Endodermal cell (in vitro differentiated cells): ENCODE measurements around the gene RETREG1. TPM values are rescaled to one million over a fixed set of nuclear protein-coding genes. Genes with fewer than 3 reads are reported as not detected.

Experiments used
- DNase-seq: peaks from one replicate; pipeline ENCODE4 v3.0.0-alpha.2; 2017
- H3K27ac ChIP-seq: 2 replicates; pipeline ENCODE4 v1.5.1; 2013; ENCODE audit warnings: mild to moderate bottlenecking, low read depth, low read length, moderate library complexity
- H3K27me3 ChIP-seq: 2 replicates; pipeline ENCODE4 v1.6.1; 2013; ENCODE audit warnings: mild to moderate bottlenecking, low read length, moderate library complexity; ENCODE audit not compliant: insufficient read depth, control insufficient read depth, poor library complexity, severe bottlenecking
- H3K36me3 ChIP-seq: 2 replicates; pipeline ENCODE4 v1.7.0; 2013; ENCODE audit warnings: mild to moderate bottlenecking, low read length, moderate library complexity; ENCODE audit not compliant: control insufficient read depth, insufficient read depth
- H3K4me1 ChIP-seq: one replicate; pipeline ENCODE4 v1.7.0; 2013; ENCODE audit warnings: low read length; ENCODE audit not compliant: control insufficient read depth, insufficient read depth
- H3K4me3 ChIP-seq: 2 replicates; pipeline ENCODE4 v1.5.1; 2013; ENCODE audit warnings: mild to moderate bottlenecking, low read length, moderate library complexity
- H3K9ac ChIP-seq: 2 replicates; pipeline ENCODE4 v1.6.1; 2013; ENCODE audit warnings: mild to moderate bottlenecking, low read length, moderate library complexity; ENCODE audit not compliant: poor library complexity, severe bottlenecking; ENCODE audit errors: extremely low read depth
- H3K9me3 ChIP-seq: 2 replicates; pipeline ENCODE4 v1.6.1; 2013; ENCODE audit warnings: mild to moderate bottlenecking, low read length, moderate library complexity; ENCODE audit not compliant: control insufficient read depth
- H3K27ac Mint-ChIP-seq: 2 replicates; pipeline ENCODE4 v1.8.0; 2020; ENCODE audit warnings: mixed read lengths
- H3K27me3 Mint-ChIP-seq: 2 replicates; pipeline ENCODE4 v1.8.0; 2021; ENCODE audit warnings: mild to moderate bottlenecking, mixed read lengths; ENCODE audit not compliant: insufficient read depth
- H3K36me3 Mint-ChIP-seq: 2 replicates; pipeline ENCODE4 v1.8.0; 2020; ENCODE audit warnings: low read depth, mixed read lengths
- H3K4me1 Mint-ChIP-seq: 2 replicates; pipeline ENCODE4 v1.8.0; 2020; ENCODE audit warnings: mixed read lengths
- H3K4me3 Mint-ChIP-seq: 2 replicates; pipeline ENCODE4 v1.8.0; 2020; ENCODE audit warnings: mild to moderate bottlenecking, moderate library complexity, mixed read lengths
- H3K9me3 Mint-ChIP-seq: 2 replicates; pipeline ENCODE4 v1.8.0; 2020; ENCODE audit warnings: mild to moderate bottlenecking, mixed read lengths
- CTCF ChIP-seq: fragments of 200-600 bp; sonication (generic); conservative IDR thresholded peaks from 2 replicates; pipeline ENCODE4 v1.5.0; 2021; ENCODE audit warnings: antibody characterized with exemption, mild to moderate bottlenecking
- WGBS, 2 experiments: methylation state at CpG; one replicate each; pipeline versions ENCODE4 v1.1.5 to v1.1.7; 2013; ENCODE audit warnings: missing lambda C conversion rate in 2 of 2, mixed read lengths in 1 of 2; ENCODE audit not compliant: insufficient coverage in 1 of 2, insufficient read length in 1 of 2; 5-methylcytosine and 5-hydroxymethylcytosine counted together
- total RNA-seq, 2 donors: library from RNA; stranded (reverse); fragmentation: NEBNext Ultra II Directional in 1 of 2; extraction: Animal tissue kit (Norgen Biotek cat#: 25700) in 1 of 2; gene quantifications; 2 replicates in 1 of 2; 3 replicates in 1 of 2; pipeline ENCODE4 v1.2.1, GENCODE V29; 2021

The RETREG1 gene
- total RNA-seq, 2 donors from 2014 or later = 4.1 to 4.3 TPM

- no peaks in the 10 kb centered on the region for H3K9me3 ChIP-seq
- H3K27me3 ChIP-seq = no peaks in the 10 kb centered on the region
- no peak overlapping the region for H3K4me3 ChIP-seq
- H3K4me1 Mint-ChIP-seq = peaks cover 41% of the 10 kb centered on the region
- H3K4me3 Mint-ChIP-seq = no peak overlapping the region
- no peaks in the 10 kb centered on the region for H3K36me3 Mint-ChIP-seq
- no peak for TF ChIP-seq CTCF
- no peaks in the 10 kb centered on the region for H3K36me3 ChIP-seq
- no peaks in the 10 kb centered on the region for H3K27me3 Mint-ChIP-seq
- H3K9ac ChIP-seq = no peak overlapping the region
- no peak for DNase-seq
- WGBS, 2 experiments = 89 to 92% methylated on average over 3 to 4 of the region's 4 CpGs
- peak overlapping the region; percentile 54 for H3K27ac Mint-ChIP-seq
- H3K9me3 Mint-ChIP-seq = no peaks in the 10 kb centered on the region
- no peak overlapping the region for H3K27ac ChIP-seq
- H3K4me1 ChIP-seq = peaks cover 9% of the 10 kb centered on the region
These were observed 38.3 kb downstream of the RETREG1 start for GRCh38 chr5:16578474-16578883.

DNA sequence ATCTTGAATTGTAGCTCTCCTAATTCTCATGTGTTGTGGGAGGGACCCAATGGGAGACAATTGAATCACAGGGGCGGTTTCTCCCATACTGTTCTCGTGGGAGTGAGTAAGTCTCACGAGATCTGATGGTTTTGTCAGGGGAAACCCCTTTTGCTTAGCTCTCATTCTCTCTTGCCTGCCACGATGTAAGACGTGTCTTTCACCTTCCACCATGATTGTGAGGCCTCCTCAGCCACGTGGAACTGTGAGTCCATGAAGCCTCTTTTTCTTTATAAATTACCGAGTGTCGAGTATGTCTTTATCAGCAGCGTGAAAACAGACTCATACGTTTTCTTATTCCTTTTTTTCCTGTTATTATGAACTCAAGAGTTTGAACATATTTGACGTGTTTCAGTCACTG, 39.1 kb downstream of the RETREG1 start:
- H3K36me3 ChIP-seq = no peaks in the 10 kb centered on the region
- peaks cover 44% of the 10 kb centered on the region for H3K4me1 Mint-ChIP-seq
- no peak overlapping the region for H3K4me3 Mint-ChIP-seq
- H3K9me3 ChIP-seq = no peaks in the 10 kb centered on the region
- H3K27ac ChIP-seq = no peak overlapping the region
- no peaks in the 10 kb centered on the region for H3K36me3 Mint-ChIP-seq
- H3K9ac ChIP-seq = no peak overlapping the region
- no peak for TF ChIP-seq CTCF
- WGBS, 2 experiments = 82 to 93% methylated on average over 11 of the region's 11 CpGs
- peaks cover 9% of the 10 kb centered on the region for H3K4me1 ChIP-seq
- H3K4me3 ChIP-seq = no peak overlapping the region
- no peak overlapping the region for H3K27ac Mint-ChIP-seq
- no peaks in the 10 kb centered on the region for H3K27me3 Mint-ChIP-seq
- H3K9me3 Mint-ChIP-seq = no peaks in the 10 kb centered on the region
- no peaks in the 10 kb centered on the region for H3K27me3 ChIP-seq
- DNase-seq = no peak

DNA sequence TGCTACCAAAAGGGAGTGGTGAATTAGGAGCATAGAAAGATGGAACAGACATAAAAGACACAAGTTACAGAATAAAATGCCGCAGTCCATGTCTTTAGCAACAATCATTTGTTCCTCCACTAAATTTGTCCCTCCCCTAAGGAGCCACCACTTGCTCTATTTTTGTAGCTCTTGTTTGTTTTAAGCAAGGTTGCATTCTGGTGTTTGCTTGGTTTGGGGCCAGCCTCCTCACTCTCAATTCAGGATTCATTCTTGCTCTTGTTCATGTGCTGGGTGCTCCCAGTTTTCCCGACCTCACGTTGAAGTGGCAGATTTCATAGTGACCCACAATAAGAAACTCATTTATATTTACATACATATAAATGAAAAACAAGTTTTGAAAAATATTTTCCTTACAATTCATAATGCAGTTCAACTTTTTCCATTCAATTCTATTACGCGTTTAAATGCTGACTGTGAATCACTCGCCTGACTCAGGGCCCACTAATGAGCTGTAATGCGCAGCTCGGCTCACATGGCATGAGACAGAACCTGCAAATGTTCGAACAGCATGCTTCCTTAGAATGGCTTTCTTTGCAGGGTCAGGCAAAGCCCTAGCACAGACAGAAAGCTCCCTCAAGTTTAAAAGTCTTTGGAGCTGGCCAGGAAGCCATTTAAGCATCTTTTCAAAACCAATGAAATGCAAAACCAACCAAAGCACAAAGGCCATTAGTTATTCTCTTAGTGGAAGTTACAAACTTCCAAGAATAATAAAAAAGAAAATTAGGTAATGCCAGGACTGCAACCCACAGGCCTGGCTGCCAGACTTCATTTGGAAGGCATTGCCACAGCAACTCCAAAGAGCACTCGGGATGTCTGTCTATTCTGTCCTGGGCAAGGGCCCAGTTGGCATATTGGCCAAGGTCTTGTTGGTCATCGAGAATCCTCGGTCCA, 41.7 kb downstream of the RETREG1 start:
- no peaks in the 10 kb centered on the region for H3K36me3 ChIP-seq
- peaks cover 5% of the 10 kb centered on the region for H3K4me1 ChIP-seq
- no peak overlapping the region for H3K4me3 Mint-ChIP-seq
- H3K9ac ChIP-seq = no peak overlapping the region
- H3K9me3 Mint-ChIP-seq = no peaks in the 10 kb centered on the region
- H3K27ac ChIP-seq = no peak overlapping the region
- no peaks in the 10 kb centered on the region for H3K36me3 Mint-ChIP-seq
- H3K4me1 Mint-ChIP-seq = peaks cover 38% of the 10 kb centered on the region
- no peak for TF ChIP-seq CTCF
- WGBS, 2 experiments = 56 to 64% methylated on average over 10 to 12 of the region's 12 CpGs
- H3K4me3 ChIP-seq = no peak overlapping the region
- H3K9me3 ChIP-seq = no peaks in the 10 kb centered on the region
- no peaks in the 10 kb centered on the region for H3K27me3 ChIP-seq
- no peaks in the 10 kb centered on the region for H3K27me3 Mint-ChIP-seq
- peak; percentile 79 for DNase-seq
- H3K27ac Mint-ChIP-seq = no peak overlapping the region
